Colon (tissue), 2 donors: Measurements from ENCODE around the gene IL13RA2.

Source experiments
- FAIRE-seq: peaks from 2 replicates; lab custom pipeline; 2012; peaks lifted over from hg19 to GRCh38; lab: Jason Lieb, UNC
- donor health status: control.
- donor health status: control.

Gene IL13RA2, protein sequence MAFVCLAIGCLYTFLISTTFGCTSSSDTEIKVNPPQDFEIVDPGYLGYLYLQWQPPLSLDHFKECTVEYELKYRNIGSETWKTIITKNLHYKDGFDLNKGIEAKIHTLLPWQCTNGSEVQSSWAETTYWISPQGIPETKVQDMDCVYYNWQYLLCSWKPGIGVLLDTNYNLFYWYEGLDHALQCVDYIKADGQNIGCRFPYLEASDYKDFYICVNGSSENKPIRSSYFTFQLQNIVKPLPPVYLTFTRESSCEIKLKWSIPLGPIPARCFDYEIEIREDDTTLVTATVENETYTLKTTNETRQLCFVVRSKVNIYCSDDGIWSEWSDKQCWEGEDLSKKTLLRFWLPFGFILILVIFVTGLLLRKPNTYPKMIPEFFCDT

DNA sequence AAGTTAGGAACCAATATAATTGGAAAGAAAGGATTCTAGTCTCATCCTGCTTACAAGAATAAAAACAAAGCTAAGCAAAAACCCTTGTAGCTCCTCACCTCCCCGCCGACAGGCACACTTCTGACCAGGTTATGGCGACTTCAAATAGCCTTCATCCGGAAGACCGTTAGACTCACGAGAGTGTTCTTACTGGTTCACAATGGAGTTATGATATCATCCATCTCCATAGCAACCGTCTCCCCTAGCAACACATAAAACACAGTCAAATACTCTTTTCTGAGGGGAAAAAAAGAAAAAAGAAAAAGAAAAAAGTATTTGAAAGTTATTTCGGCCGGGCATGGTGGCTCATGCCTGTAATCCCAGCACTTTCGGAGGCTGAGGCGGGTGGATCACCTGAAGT is at the start of gene IL13RA2:
Gene IL13RA2 (minus strand): TSS at position 162 of the 400 bp plus-strand sequence. CDS start 347 bp downstream, outside the sequence.
- FAIRE-seq: peak; percentile 14

DNA sequence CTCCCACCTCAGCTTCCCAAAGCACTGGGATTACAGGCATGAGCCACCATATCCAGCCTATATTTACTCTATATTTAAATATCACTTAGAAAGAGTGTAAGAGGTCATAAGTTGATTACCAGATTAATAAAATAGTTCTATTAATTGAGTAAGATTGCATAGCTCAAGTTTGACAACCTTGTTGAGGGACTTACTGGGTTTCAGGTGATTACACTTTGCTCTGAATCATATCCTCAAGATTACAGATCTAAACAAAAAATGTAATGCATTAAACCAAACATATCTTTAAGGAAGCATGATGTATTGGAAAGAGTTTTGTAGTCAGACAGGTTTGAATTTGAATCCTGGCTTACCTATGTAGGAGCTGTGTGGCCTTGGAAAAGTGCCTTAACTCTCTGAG is 47.9 kb upstream of the IL13RA2 start:
- no peak for FAIRE-seq

DNA sequence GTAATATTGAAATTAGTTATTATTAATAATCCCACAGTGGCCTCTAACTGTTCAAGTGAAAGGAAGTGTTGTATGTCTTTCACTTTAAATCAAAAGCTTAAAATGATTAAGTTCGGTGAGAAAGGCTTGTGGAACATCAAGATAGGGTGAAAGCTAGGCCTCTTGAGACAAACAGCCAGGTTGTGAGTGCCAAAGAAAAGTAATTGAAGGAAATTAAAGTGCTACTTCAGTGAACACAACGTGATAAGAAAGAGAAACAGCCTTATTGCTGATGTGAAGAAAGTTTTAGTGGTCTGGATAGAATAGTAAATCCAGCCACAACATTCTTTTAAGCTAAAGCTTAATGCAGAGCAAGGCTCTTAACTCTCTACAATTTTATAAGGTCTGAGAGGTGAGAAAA is 42.6 kb upstream of the IL13RA2 start:
- FAIRE-seq: no peak

DNA sequence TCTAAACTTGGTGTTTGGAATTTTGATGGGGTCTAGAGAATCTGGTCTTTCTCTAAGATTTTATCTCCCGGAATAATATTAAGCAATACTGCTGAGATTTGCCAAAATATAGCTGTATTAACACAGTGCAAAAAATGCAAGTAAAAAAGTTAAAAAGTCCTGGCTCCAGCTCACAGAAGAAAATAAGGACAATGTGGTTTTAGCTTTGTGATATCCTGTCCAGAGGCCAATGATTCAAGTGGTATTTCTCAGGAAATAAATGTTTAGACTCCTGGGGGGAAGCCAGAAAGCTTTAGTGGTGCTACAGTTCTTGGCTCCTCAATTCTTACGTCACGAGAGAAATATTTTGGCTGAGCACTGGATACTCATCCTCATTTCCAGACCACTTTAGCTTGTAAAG is 40.9 kb upstream of the IL13RA2 start:
- FAIRE-seq: no peak

DNA sequence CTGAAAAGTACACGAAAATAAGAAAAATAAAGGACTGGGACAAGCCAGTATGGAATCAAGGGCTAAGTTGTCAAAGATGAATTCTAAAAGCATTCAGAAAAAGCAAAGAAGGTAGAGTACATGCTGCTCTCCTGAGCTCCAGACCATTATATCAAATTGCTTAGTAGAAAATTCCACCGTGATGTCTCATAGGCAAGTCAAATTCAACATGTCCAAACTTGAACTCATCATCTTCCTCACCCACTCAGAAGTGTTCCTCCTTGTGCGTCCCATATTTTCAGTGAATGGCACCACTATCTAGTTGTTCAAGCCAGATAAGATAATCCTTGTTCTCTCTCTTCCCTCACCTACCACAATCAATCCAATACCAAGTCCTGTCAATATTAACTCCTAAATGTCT is 37.5 kb upstream of the IL13RA2 start:
- no peak for FAIRE-seq

DNA sequence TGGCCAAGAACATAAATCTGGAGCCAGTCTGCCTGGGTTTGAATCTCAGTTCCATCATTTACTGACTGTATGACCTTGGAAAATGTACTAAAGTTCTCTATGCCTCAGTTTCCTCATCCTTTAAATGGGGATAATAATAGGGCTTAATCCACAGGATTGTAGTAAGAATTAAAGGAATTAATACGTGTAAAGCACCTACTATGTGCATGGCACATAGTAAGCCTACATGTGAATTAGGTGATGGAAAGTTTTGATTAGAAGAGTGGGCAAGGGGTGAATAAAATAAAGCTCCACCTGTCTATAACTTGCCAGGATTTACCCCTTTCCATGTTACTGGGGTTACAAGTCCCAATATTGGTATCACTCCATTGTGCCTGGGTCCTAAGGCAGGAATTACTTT is 35.8 kb upstream of the IL13RA2 start:
- no peak for FAIRE-seq

DNA sequence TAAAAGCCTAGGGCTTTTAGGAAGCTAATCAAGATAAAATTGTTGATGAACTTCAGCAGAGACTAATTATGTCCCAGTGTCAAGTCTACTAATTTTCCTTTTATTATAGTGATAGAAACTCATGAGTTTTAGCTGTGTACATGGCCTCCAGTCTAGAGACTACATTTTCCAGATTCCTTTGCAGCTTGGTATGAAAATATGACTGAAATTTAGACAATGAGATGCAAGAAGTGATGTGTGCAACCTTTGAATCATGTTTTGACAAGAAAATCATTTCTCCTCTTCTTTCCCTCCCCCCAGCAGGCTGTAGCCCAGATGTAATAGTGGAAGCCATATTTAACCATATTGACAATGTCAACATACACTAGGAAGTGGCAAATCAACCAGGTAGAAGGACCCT is 30.3 kb upstream of the IL13RA2 start:
- no peak for FAIRE-seq

DNA sequence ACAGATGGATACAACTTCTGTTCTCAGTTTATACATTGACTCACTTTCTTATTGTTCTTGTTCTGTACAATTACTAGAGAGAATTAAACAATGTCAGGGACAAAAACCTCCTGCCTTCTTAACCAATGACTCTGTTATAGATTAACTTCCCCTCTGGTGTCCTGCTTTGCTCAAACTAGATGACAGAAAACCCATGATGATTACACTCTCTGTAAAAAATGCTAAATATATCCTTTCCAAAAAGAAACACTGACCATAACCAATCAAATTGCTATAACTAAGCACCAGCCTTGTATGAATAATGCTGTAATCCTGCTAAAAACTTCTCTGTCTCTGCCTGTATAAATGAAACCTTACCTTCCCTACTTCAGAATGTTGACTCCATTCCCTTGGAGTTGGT is 29.8 kb upstream of the IL13RA2 start:
- no peak for FAIRE-seq

DNA sequence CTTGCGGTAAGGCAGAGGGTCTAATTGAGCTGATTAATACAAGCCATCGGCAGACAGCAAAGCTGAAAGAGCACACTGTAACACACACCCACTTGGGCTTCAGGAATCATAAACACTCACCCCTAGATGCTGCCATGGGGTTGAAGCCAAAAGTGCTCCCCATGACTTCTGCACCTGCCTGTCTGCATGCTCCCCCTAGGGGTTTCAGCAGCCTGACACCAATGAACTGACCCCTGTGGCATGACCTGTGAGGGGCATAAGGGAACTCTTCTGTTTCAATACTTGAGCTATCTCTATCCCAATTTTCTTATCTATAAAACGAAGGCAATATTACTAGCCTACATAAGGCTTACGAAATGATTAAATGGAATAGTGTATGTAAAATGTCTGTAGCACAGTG is 23.0 kb upstream of the IL13RA2 start:
- no peak for FAIRE-seq

DNA sequence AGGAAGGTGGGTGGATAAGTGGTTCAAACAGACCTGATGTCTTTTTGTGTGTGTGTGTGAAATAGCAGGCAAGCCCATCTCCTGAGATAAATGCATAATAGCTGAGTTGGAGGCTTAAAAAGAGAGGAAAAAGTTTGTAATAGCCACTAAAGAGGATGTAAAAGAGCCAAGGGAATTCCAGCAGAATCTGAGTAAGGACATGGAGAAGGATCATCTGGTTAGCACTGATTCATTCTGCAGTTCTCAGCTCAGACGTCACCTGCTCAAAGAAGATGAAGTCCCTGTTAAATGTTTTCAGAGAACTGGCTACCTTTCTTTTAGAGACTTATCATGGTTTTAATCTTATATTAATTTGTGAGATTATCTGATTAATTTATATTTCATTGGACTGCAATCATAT is 21.0 kb upstream of the IL13RA2 start:
- FAIRE-seq: no peak

DNA sequence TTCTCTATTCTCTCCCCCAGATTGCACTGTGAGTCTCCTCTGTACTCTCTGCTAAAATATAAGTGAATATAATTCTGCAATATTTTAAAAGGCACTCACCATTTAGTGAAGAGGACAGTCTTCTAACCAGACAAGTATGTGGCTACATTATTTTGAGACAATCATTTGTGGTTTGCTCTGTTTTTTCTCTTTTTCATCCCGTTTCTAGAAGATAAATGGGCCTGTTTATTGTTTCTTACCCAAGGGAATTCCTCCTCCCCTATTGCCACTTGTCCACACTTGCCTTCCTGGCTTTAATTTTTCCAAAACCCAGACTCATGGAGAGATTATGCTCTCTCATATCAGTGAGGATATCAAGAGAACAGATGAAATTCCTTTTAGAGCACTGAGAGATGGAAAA is 18.6 kb upstream of the IL13RA2 start:
- no peak for FAIRE-seq

DNA sequence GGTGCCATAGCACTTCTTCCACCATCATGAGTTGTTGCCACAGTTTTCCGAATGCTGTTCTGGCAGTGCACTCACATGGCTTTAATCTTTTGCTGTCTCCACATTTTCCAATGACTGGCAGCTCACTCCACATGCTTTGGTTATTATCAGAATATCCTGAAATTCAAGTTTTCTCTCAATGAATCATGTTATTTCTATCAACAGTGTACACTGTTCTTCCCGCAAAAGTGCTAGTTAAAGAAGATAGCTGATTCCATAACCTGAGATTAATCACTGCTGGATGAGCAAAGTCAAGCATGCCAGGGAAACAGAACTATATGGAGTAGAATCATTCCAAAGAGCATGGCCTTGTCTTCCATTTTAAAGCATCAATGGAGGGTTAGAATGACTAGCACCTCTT is 14.6 kb upstream of the IL13RA2 start:
- FAIRE-seq: no peak

DNA sequence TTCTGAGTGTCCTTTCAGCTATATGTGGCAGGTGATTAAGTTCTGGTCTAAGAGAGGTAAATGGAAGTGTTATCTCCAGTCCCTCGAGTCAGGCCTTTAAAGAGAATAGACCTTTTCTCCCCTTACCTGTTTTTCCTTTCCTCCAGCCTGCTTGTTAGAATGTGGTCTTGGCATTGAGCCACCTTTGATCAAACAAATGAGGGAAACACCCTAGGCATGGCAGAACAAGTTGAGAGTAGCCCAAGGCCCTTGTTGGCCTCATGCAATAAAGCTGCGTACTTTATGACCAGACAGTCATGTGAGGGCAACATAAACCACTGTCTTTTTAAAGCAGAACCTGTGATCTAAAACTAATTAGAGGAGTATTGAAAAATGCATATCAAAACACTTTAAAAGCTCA is 13.2 kb upstream of the IL13RA2 start:
- peak; percentile 64 for FAIRE-seq

DNA sequence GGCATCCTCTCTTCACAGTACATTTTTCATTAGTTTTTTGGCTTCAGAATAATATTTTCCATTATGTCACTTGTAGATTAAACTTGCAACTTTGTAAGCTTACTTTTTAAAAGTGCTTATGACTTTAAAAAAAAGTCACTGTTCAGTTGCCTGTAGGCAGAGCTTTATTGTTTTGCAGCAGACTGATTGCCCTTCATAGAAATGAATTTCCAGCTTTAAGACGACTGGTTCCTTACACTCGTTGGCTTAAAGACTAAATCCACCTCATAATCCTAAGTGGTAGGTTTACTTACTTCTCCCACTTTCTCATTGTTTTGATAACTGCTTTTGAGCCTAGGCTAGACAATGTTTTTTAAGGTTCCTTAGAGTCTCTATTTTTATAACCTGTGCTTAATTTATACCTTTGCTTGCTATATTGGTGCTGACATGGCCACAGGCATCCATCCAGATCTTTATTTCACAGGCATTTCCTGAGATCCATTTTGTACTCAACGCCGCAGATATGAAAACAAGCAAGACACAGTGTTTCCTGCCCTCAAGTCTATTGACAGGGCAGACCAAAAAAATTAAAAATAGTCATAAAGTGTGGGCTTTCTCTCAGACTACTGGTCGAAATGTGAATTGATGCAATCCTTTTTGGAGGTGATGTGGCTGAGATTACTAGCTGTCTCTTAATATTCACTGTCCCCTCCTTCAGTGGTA is 12.6 kb upstream of the IL13RA2 start:
- FAIRE-seq: no peak

DNA sequence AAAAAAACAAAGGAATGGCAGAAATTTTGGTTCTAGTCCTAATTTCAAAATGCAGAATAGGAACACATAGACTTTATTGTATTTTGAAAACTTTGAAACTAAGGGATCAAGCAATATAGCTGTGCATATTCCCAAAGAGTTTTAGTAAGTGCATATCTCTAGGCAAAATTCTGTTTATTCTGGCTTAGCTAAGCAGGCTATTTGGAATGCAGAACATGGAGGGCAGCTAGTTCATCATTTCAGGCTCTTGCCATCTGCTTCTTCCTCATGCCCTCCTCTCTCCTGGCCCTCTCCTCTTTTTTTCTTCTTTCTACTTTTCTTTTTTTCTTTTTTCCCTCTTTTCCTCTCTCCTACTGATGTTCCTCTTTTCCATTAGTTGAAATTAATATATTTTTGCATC is 12.0 kb upstream of the IL13RA2 start:
- no peak for FAIRE-seq

DNA sequence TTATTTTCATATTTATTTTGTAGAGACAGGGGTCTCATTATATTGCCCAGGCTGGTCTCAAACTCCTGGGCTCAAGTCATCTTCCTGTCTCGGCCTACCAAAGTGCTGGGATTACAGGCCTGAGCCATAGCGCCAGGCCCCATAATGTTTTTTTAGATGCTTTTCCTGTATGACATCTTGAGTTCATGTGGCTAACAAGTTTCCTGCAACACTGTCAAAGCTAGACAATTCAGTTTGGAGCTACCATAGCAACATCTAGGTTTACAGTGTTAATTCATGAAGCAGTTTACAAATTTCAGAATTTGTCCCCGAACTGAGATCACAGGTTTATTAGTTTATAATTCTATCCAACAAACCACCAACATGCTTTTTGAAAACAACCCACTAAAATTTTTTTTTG is 6.4 kb upstream of the IL13RA2 start:
- no peak for FAIRE-seq

DNA sequence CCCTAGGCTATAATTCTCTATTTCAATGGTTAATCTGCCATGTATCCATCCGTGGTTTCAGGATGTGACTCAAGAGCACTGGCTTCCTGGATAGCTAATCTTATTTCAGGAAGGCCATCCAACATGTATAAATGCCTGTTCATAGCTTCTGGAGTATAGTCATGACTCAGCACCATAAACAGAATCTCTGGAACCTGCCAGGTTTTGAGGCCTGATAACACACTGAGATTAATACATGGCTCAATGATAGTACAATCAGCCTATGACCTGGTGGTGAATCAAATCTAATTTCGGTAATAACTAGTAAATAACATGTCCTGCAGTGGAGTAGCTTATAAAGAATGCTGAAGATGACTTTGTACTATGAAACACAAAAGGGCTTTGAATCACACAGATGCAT is 5.7 kb upstream of the IL13RA2 start:
- no peak for FAIRE-seq

DNA sequence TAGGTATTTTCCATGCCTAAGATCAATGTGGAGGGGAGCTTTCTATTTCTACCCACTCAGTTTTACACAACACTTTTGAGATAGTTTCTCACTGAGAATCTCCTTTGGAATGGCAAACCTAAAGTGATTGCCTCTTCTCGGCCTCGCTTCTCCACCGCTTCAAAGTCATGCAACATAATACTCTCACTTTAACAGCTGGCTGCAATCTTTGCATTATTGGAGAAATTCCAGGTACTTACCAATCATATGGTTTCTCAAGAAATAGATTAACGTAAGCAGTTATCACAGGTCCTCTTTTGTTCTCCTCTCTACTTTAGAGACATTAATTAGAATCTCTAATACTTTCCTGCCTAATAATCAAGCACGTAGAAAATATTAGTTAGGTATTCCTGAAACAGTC is 3.7 kb upstream of the IL13RA2 start:
- no peak for FAIRE-seq

DNA sequence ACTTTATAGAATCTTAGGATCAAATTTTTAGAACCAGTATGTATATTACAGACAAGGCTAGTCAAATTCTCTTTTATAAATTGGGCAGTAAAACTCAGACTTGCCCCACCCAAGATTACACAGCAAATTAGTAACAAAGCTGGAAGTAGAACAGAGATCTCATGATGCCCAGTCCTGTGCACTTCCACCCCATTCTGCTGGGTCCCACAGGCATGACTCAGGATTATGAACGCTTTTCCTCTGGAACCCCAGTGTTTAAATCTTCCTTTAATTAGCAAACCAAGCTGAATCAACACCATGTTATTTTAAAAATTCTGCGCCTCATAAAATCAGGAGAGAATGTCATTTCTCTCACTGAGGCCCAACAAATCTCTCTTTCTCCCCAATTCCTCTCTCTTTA is 1.5 kb upstream of the IL13RA2 start:
- no peak for FAIRE-seq

DNA sequence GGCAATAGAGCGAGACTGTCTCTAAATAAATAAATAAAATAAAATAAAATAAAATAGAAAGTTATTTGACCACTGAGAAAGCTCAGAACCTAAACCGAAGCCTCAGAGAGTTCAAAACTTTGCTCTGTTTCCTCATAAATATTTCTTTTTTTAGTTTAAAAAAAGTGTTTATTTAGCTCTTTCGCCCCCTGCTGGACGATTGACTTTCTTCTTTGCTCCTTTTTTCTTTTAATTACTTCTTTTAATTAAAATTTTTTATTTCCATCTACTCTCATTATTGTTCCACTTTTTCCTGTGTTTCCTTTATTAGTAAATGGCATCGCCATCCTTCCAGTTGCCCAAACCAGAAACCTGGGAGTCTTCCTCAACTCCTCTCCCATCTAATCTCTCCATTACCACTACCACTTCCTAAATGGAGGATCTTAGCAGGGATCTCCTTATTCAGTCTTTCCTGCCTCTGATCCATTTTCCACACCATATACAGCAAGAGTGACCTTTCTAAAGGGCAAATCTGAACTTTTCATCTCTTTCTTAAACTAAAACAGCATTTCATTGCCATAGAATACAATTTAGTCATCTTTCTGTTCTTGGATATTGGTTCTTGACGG is 728 bp upstream of the IL13RA2 start:
- no peak for FAIRE-seq

DNA sequence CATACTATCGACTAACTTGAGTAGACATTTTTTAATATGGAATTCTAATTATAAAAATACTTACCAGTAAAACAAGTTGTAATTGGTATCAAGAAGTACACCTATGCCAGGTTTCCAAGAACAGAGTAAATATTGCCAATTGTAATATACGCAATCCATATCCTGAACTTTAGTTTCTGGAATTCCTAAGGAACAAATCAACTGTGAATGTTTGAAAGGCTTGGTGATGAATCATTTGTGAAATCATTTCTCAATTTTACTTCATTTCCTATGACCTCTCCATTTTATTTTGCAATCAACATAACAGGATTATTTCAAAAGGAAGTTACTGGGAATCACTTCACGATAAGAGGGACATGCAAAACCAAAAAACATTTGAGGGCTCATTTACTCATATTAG is 3.7 kb downstream of the IL13RA2 start:
- FAIRE-seq: peak; percentile 70

DNA sequence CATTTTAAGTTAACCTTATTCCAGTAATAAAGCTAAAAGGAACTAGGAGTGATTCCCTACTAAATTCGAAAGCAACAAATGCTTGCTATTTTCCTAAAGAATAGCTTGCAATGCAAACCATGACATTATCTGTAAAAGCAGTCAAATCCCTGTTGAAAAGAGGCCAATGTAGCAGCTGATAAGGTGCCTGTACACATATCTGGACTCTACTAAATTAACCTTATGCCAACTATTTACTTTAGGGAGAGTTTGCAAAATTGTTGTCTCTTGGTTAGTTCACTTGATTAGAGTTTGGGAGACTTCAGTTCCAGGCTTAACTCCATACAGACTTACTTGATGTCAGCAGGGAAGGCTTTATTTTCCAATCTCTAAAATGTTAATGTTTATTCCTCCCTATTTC is 6.0 kb downstream of the IL13RA2 start:
- FAIRE-seq: no peak

DNA sequence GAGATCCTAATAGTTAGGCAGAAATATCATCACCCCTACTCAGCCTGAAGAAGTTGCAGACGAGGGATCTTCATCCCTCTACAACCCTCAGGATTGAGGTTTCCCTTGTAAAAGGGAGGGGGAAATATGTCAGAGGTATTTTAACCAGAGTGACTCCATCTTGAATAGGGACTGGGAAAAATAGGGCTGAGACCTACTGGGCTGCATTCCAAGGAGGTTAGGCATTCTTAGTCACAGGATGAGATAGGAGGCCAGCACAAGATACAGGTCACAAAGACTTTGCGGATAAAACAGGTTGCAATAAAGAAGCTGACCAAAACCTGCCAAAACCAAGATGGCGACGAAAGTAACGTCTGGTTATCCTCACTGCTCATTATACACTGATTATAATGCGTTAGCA is 17.5 kb downstream of the IL13RA2 start:
- FAIRE-seq: no peak

DNA sequence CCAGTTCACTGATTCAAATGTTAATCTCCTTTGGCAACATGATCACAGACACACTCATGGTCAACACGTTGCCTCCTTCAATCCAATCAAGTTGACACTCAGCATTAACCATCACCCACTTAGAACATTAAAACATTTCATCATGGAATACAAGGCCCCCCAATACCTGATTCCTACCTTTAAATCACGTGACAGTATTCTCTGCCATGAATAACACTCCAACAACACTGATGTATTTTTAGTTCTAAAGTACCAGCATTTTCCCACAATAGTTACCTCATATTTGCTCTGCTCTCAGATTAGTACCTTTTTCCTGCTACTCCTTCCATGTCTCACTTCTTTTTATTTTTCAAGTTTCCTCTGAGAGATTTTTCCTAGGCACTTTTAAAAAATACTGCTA is 19.6 kb downstream of the IL13RA2 start:
- no peak for FAIRE-seq
